ES-I3 (cell line): ENCODE results near the gene CCDC92.
"Not testable (repeated sequence)": the region's sequence is repeated elsewhere in the genome, so short reads cannot be mapped to it uniquely, and the experiment has no call there.

Experiments used
- H3K36me3 ChIP-seq: 2 replicates; pipeline ENCODE4 v1.6.1; 2013; ENCODE audit warnings: mild to moderate bottlenecking, low read length, control low read depth, moderate library complexity; ENCODE audit not compliant: insufficient read depth
- H3K4me1 ChIP-seq: 2 replicates; pipeline ENCODE4 v1.6.1; 2013; ENCODE audit warnings: mild to moderate bottlenecking, control low read depth, low read length; ENCODE audit not compliant: insufficient read depth
- H3K9ac ChIP-seq: 2 replicates; pipeline ENCODE4 v1.6.1; 2013; ENCODE audit warnings: low read depth, mild to moderate bottlenecking, low read length, moderate library complexity
- H3K9me3 ChIP-seq: 2 replicates; pipeline ENCODE4 v1.6.1; 2013; ENCODE audit warnings: mild to moderate bottlenecking, low read length, moderate library complexity; ENCODE audit not compliant: control insufficient read depth, insufficient read depth

Gene CCDC92

DNA sequence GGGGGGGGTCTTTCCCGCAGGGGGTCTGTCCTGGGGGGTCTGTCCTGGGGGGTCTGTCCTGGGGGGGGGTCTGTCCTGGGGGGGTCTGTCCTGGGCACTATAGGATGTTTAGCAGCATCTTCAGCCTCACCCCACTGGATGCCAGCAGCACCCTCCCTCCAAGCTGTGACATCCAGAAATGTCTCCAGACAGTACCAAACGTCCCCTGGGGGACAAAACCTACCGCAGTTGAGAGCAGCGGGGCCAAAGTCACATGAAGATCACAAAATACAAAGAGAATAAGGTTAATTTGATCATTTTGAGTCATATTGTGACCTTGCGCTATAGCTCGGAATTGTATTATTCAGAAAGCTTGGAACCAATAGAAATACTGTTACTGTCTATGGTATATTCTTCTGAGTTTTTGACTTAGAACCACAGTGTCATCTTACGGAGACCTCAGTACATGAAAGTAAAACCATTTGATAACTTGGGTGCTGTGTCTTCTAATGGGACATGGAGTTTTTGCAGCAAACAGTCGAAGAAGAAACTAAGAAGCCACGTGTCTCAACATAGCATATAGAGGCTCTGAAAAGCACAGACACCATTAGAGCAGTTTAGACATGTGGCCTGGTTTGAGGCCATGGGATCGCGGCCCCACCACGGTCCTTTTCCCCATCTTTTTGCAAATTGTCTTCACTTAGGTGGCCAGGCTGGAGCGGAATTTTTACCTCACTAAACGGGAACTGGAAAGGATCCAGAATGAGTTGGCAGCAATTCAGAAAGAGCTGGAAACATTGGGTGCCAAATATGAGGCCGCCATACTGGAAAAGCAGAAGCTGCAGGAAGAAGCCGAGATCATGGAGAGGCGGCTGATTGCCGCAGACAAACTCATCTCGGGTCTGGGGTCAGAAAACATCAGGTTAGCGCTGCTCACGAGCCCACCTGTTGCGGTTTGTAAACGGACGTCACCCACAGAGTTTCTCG lies 59.9 kb downstream of the CCDC92 start:
- H3K9ac ChIP-seq = no peak overlapping the region
- H3K4me1 ChIP-seq = no peaks in the 10 kb centered on the region
- no peaks in the 10 kb centered on the region for H3K9me3 ChIP-seq
- H3K36me3 ChIP-seq = no peaks in the 10 kb centered on the region

- H3K36me3 ChIP-seq, H3K9ac ChIP-seq, H3K4me1 ChIP-seq, H3K9me3 ChIP-seq: not testable (repeated sequence)
Measured at GRCh38 chr12:123911672-123912409, 60.8 kb downstream of the CCDC92 start.

GRCh38 chr12:123910761-123911193 lies 61.9 kb downstream of the CCDC92 start:
- Histone ChIP-seq H3K9ac (no peak overlapping the region), H3K4me1 (no peaks in the 10 kb centered on the region), H3K9me3 (no peaks in the 10 kb centered on the region), H3K36me3 (no peaks in the 10 kb centered on the region)

GRCh38 chr12:123910057-123910456 lies 62.6 kb downstream of the CCDC92 start:
- H3K9me3 ChIP-seq = no peaks in the 10 kb centered on the region
- H3K36me3 ChIP-seq = no peaks in the 10 kb centered on the region
- no peaks in the 10 kb centered on the region for H3K4me1 ChIP-seq
- no peak overlapping the region for H3K9ac ChIP-seq

GRCh38 chr12:123908884-123909725 lies 63.5 kb downstream of the CCDC92 start:
- Histone ChIP-seq H3K9me3 (no peaks in the 10 kb centered on the region), H3K4me1 (no peaks in the 10 kb centered on the region), H3K9ac (no peak overlapping the region), H3K36me3 (no peaks in the 10 kb centered on the region)

GRCh38 chr12:123907726-123908476 lies 64.7 kb downstream of the CCDC92 start:
- no peaks in the 10 kb centered on the region for H3K4me1 ChIP-seq
- H3K9ac ChIP-seq = no peak overlapping the region
- no peaks in the 10 kb centered on the region for H3K36me3 ChIP-seq
- H3K9me3 ChIP-seq = no peaks in the 10 kb centered on the region

- no peaks in the 10 kb centered on the region for H3K36me3 ChIP-seq
- no peak overlapping the region for H3K9ac ChIP-seq
- H3K4me1 ChIP-seq = no peaks in the 10 kb centered on the region
- no peaks in the 10 kb centered on the region for H3K9me3 ChIP-seq
Measured at GRCh38 chr12:123906711-123907420, 65.8 kb downstream of the CCDC92 start.

DNA sequence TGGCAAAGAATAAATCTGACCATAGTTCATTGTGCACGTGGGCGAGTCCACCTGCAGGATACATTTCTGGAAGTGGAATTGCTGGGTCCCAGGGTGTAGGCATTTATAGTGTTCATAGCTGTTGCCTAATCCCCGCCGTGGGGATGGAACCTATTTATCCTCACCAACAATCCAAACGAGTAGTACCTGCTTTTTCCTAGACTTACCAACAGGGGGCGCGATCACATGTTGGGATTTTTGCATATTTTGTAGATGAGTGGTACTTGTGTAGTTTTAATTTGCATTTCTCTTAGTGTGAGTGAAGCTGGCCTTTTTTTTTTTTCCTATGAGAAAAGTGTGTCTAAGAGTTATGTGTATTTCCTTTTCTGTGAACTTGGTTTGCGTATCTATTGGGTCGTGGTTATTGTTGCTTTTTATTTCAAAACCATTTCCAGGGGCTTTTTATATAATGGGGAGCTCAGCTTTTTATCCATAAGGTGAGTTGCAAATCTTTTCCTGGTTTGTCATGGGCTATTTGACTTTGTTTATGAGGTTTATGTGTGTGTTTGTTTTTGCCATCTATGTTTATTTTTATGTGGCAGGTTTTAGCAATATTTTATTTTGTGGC lies 67.2 kb downstream of the CCDC92 start:
- no peaks in the 10 kb centered on the region for H3K9me3 ChIP-seq
- H3K4me1 ChIP-seq = no peaks in the 10 kb centered on the region; the same call in 1 of the 2 replicates
- H3K36me3 ChIP-seq = no peaks in the 10 kb centered on the region
- H3K9ac ChIP-seq = no peak overlapping the region

GRCh38 chr12:123903301-123904065 lies 69.1 kb downstream of the CCDC92 start:
- Histone ChIP-seq H3K9ac (no peak overlapping the region), H3K4me1 (no peaks in the 10 kb centered on the region; the same call in 1 of the 2 replicates), H3K9me3 (no peaks in the 10 kb centered on the region; the same call in 1 of the 2 replicates), H3K36me3 (no peaks in the 10 kb centered on the region)

- H3K4me1 ChIP-seq = no peaks in the 10 kb centered on the region; the same call in 1 of the 2 replicates
Measured at GRCh38 chr12:123902821-123903220, 69.8 kb downstream of the CCDC92 start.

DNA sequence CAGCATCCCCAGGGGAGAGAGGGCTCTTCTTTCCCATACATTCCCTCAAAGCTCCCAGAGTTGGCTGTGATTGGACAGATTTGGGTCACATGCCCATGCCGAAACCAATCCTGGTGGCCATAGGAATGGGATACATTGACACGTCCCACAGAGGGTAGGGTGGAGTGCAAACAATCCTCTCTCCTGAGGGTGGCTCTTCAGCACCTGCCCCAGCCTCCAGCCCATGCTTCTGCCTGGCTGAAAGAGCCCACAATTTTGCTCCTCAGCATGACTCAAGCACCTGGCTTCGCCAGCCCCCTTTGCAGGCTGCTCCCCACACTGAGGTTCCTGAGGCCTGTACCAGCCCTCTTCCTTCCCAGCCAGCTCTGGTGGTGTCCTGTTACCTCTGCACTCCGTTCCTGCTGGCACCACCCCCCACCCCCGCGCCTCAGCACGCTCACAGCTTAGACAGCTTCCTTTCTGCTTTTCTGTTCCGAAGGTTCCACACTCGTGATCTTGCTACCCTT lies 71.7 kb downstream of the CCDC92 start:
- Histone ChIP-seq H3K36me3 (no peaks in the 10 kb centered on the region), H3K9me3 (no peaks in the 10 kb centered on the region; the same call in 1 of the 2 replicates), H3K4me1 (no peaks in the 10 kb centered on the region; the same call in 1 of the 2 replicates), H3K9ac (no peak overlapping the region)

More at GRCh38 chr12:123902821-123903220, 69.8 kb downstream of the CCDC92 start:
- Histone ChIP-seq H3K9me3 (no peaks in the 10 kb centered on the region; the same call in 1 of the 2 replicates), H3K9ac (no peak overlapping the region), H3K36me3 (no peaks in the 10 kb centered on the region)

GRCh38 chr12:123899368-123899767 lies 73.3 kb downstream of the CCDC92 start:
- H3K4me1 ChIP-seq = no peaks in the 10 kb centered on the region; the same call in 1 of the 2 replicates
- H3K9me3 ChIP-seq = no peaks in the 10 kb centered on the region; the same call in 1 of the 2 replicates
- no peaks in the 10 kb centered on the region for H3K36me3 ChIP-seq
- no peak overlapping the region for H3K9ac ChIP-seq
